Activated CD8-positive, alpha-beta T cell treated with anti-CD3 and anti-CD28 coated beads for 36 hours (primary cell): ENCODE measurements around the gene C14orf180. TPM values are rescaled to one million over a fixed set of nuclear protein-coding genes. Genes with fewer than 3 reads are reported as not detected.

Experiments used
- ATAC-seq: fragments of 200-7000 bp; cut with Tn5 transposase; one replicate; pipeline ENCODE4 v1.10.0; 2021; ENCODE audit warnings: mild to moderate bottlenecking, moderate library complexity
- CTCF ChIA-PET: fragments of 350-600 bp; sonication (Branson Sonifier 250); formaldehyde crosslinking; loops from one replicate; lab custom pipeline; 2021; ENCODE audit warnings: antibody characterized with exemption; lab: Charles Lee
- POLR2A ChIA-PET: fragments of 350-600 bp; sonication (Branson Sonifier 250); formaldehyde crosslinking; loops from one replicate; lab custom pipeline; 2021; ENCODE audit warnings: antibody characterized with exemption; lab: Charles Lee
- DNase-seq: peaks from one replicate; pipeline ENCODE4 v3.0.0-alpha.2; 2020
- H3K27ac Mint-ChIP-seq: one replicate; pipeline ENCODE4 v1.8.0; 2021; ENCODE audit warnings: mild to moderate bottlenecking, mixed read lengths
- H3K27me3 Mint-ChIP-seq: one replicate; pipeline ENCODE4 v1.8.0; 2021; ENCODE audit warnings: mixed read lengths
- H3K36me3 Mint-ChIP-seq: one replicate; pipeline ENCODE4 v1.8.0; 2021; ENCODE audit warnings: low read depth, mixed read lengths
- H3K4me1 Mint-ChIP-seq: one replicate; pipeline ENCODE4 v1.8.0; 2021; ENCODE audit warnings: low read depth, mixed read lengths
- H3K4me3 Mint-ChIP-seq: one replicate; pipeline ENCODE4 v1.8.0; 2021; ENCODE audit warnings: mild to moderate bottlenecking, moderate library complexity, mixed read lengths
- H3K9me3 Mint-ChIP-seq: one replicate; pipeline ENCODE4 v1.8.0; 2021; ENCODE audit warnings: mixed read lengths
- intact Hi-C: fragments of 100-400 bp; cut with micrococcal nuclease; formaldehyde crosslinking; loops from one replicate; pipeline ENCODE4 v1.10.0; 2022
- total RNA-seq, 2 experiments: library from RNA; stranded (reverse); gene quantifications; one replicate each; pipeline ENCODE4 v1.2.3, GENCODE V29; 2021
- TF ChIP-seq, protein P1 (sequence below): fragments of 200-600 bp; IDR thresholded peaks from one replicate; pipeline ENCODE4 v1.8.0; 2022; ENCODE audit warnings: antibody characterized with exemption, mild to moderate bottlenecking

The C14orf180 gene
- total RNA-seq, 2 experiments from 2014 or later = not detected

DNA sequence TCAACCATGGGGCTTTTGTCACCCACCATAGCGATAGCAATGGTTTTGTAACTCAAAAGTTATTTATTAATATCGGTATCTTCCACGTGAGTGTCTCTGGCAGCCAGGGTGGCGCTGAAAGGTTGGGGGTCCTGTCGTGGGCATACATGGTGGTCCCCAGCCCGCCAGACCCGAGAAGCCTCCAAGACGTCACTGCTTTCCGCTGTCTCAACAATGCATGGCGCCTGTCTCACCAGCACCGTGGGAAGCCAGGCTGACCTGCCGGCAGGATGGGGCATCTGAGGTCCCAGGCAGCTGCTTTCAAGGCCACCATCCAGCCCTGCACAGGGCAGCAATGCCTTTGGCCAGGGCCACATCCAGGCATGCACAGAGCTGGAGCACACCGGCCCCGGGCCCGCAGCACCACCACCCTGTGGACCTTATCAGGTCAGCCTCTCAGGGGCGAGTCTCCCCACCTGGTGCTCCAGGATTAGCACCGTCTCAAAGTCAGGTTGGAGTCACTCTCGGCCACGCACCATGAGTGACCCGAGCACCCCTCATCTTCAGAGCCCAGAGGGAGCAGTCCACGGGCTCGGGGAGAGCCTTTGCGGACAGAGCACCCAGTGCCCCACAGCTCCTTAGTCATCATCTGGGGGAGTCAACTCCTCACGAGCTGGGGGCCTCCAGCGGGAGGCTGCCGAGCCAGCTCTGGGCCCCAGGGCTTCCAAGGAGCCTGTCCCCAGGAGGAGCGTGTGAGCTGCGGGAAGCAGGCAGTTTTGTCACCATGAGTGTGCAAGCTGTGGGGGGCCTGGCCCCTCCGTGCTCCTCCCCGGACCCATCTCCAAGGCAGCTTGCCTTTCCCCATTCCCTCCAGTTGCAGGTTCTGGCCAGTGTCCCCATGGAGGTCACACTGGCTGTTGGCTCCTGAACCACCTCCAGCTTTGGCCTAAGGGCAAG, 14.6 kb upstream of the C14orf180 start:
- no peaks in the 10 kb centered on the region for H3K36me3 Mint-ChIP-seq
- ATAC-seq (no peak), DNase-seq (no peak)
- H3K27me3 Mint-ChIP-seq = peaks cover 8% of the 10 kb centered on the region
- no peaks in the 10 kb centered on the region for H3K9me3 Mint-ChIP-seq
- H3K27ac Mint-ChIP-seq = no peak overlapping the region
- no peak overlapping the region for H3K4me3 Mint-ChIP-seq
- POLR2A ChIA-PET = no interaction called here
- no peaks in the 10 kb centered on the region for H3K4me1 Mint-ChIP-seq
- CTCF ChIA-PET = interaction anchor here (0.6 to 2.6 kb wide), 9 partner anchors 108 to 488 kb away, joined by 3 to 13 read pairs (median 5); no protein-coding TSS in a partner anchor
- intact Hi-C loops = loop anchor here (10.0 kb wide), 1 partner anchor 420 kb away; no protein-coding TSS in a partner anchor
- TF ChIP-seq, protein P1, sequence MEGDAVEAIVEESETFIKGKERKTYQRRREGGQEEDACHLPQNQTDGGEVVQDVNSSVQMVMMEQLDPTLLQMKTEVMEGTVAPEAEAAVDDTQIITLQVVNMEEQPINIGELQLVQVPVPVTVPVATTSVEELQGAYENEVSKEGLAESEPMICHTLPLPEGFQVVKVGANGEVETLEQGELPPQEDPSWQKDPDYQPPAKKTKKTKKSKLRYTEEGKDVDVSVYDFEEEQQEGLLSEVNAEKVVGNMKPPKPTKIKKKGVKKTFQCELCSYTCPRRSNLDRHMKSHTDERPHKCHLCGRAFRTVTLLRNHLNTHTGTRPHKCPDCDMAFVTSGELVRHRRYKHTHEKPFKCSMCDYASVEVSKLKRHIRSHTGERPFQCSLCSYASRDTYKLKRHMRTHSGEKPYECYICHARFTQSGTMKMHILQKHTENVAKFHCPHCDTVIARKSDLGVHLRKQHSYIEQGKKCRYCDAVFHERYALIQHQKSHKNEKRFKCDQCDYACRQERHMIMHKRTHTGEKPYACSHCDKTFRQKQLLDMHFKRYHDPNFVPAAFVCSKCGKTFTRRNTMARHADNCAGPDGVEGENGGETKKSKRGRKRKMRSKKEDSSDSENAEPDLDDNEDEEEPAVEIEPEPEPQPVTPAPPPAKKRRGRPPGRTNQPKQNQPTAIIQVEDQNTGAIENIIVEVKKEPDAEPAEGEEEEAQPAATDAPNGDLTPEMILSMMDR = no peak

DNA sequence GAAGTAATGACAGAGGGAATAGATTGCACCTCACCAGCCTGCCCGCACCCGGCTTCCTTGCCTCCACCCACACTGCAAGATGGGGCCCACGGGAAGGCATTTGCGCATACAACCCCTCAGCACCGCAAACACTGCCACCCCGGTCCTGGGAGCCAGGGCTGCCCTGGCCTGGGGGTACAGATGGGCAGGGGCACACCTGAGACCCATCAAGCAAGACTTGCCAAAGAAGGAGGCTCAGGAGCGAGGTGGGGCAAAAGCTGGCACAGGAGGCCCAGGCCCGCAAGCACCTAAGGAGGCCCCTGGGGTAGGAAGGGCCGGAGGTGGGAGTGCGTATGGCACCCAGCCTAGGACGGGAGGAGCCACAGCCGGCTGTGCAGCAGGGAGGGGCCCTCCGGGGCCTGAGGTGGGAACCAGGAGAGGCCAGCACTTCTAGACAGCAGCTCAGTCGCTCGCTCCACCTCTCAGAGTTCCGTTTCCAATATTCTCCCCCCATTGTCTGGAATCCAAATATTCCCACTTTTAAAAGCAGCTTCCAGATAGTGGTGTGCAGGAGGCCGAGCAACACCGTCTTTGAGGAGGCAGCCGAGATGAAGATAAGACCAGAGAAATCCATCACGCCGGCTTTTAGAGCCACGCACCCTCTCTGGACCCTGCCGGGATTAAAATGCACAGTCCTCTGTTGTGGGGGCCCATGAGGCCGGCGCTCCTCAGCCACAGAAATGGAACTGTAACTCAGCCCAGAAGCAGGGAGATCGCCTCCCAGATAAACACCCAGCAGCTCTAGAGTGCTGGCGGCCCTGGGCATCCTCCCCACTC, 12.2 kb upstream of the C14orf180 start:
- TF ChIP-seq, protein P1 = no peak
- no peak overlapping the region for H3K4me3 Mint-ChIP-seq
- DNase-seq (no peak), ATAC-seq (no peak)
- ChIA-PET POLR2A (interaction anchor here (0.5 kb wide), 1 partner anchor 11 kb away, joined by 3 read pairs; no protein-coding TSS in a partner anchor), CTCF (no interaction called here)
- intact Hi-C loops = loop anchor here (10.0 kb wide), 1 partner anchor 423 kb away; no protein-coding TSS in a partner anchor
- H3K27ac Mint-ChIP-seq = no peak overlapping the region
- H3K27me3 Mint-ChIP-seq = peaks cover 8% of the 10 kb centered on the region
- no peaks in the 10 kb centered on the region for H3K9me3 Mint-ChIP-seq
- H3K4me1 Mint-ChIP-seq = no peaks in the 10 kb centered on the region
- H3K36me3 Mint-ChIP-seq = no peaks in the 10 kb centered on the region

DNA sequence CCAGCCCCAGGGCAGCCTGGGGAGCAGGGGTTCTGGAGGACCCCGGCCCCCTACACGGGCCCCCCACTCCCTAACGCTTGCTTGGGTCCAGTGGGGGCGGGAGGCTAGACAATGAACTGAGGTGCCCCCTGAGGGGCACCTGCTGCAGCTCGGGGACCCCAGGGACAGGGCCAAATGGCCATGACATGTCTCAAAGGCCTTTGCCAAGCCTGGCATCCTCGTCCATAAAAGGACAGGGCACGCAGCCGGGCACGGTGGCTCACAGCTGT, 11.7 kb upstream of the C14orf180 start:
- Mint-ChIP-seq H3K27ac (no peak overlapping the region), H3K36me3 (no peaks in the 10 kb centered on the region), H3K9me3 (no peaks in the 10 kb centered on the region), H3K4me1 (no peaks in the 10 kb centered on the region), H3K27me3 (peaks cover 8% of the 10 kb centered on the region), H3K4me3 (no peak overlapping the region)
- no peak for ATAC-seq
- TF ChIP-seq, protein P1 = no peak
- DNase-seq = no peak
- ChIA-PET CTCF (no interaction called here), POLR2A (no interaction called here)
- intact Hi-C loops = loop anchor here (10.0 kb wide), 1 partner anchor 423 kb away; no protein-coding TSS in a partner anchor

DNA sequence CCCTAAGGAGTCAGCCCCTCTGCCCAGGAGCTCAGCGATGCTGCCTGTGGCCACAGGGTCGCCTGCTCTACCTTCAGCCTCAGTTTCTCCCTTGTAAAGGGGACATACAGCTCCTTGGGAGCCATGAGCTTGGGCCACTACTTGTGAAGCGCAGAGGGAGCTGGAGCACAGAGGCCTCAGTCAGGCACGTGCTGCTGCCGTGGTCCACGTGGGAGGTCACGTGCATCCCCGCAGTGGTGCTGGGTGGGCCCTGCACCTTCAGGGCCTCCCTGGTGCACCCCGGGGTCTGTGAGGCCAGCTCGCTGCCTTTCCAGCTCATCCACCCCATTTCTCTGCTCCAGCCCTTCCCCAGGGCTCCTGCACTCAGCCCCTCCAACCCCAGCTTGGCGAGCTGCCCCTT, 10.9 kb upstream of the C14orf180 start:
- H3K4me1 Mint-ChIP-seq = no peaks in the 10 kb centered on the region
- H3K9me3 Mint-ChIP-seq = no peaks in the 10 kb centered on the region
- CTCF ChIA-PET = no interaction called here
- ATAC-seq (no peak), DNase-seq (no peak)
- no peak overlapping the region for H3K4me3 Mint-ChIP-seq
- POLR2A ChIA-PET = no interaction called here
- intact Hi-C loops = loop anchor here (10.0 kb wide), 1 partner anchor 424 kb away; no protein-coding TSS in a partner anchor
- TF ChIP-seq, protein P1 = no peak
- no peak overlapping the region for H3K27ac Mint-ChIP-seq
- H3K36me3 Mint-ChIP-seq = no peaks in the 10 kb centered on the region
- H3K27me3 Mint-ChIP-seq = peaks cover 8% of the 10 kb centered on the region
